ENCODE measurements around the gene ERCC4. TPM values are rescaled to one million over a fixed set of nuclear protein-coding genes. Genes with fewer than 3 reads are reported as not detected.

The ERCC4 gene
- polyA plus RNA-seq, 1 of the 3 experiments (the other 2 are of a cell fraction) = 1.8 TPM

- Histone ChIP-seq H3K36me3 (replicated peaks in 1 of 2; ENCODE audit: control insufficient read depth in 1 of 2, insufficient read depth in 2 of 2, low read length in 1 of 2) (no peaks in the 10 kb centered on the region), H3K79me2 (ENCODE audit: insufficient read depth) (no peaks in the 10 kb centered on the region), H3K4me3 (ENCODE audit: low read depth in 2 of 2, low read length in 1 of 2) (no peak overlapping the region), H2AFZ (ENCODE audit: low read depth) (no peak overlapping the region), H3F3A (replicated peaks; ENCODE audit: insufficient read depth) (no peaks in the 10 kb centered on the region), H3K27ac (ENCODE audit: low read depth in 2 of 2, low read length in 1 of 2) (no peak overlapping the region), H3K27me3 (ENCODE audit: insufficient read depth) (no peaks in the 10 kb centered on the region; the same call in 1 of the 2 replicates), H4K20me1 (ENCODE audit: insufficient read depth) (no peaks in the 10 kb centered on the region), H3K4me1 (ENCODE audit: control insufficient read depth in 1 of 2, insufficient read depth in 2 of 2, low read depth in 1 of 2, low read length in 1 of 2) (no peaks in the 10 kb centered on the region), H3K9me3 (no peaks in the 10 kb centered on the region), H3K4me2 (no peak overlapping the region), H3K9me2 (no peaks in the 10 kb centered on the region), H3K9ac (no peak overlapping the region)
- POLR2A ChIA-PET = no interaction called here
- DNase-seq = no peak
- CTCF ChIA-PET = interaction anchor here (1.0 to 2.8 kb wide), 2 partner anchors 24 to 654 kb away, joined by 3 to 10 read pairs; partner anchors contain the start of gene ERCC4
- WGBS (ENCODE audit: low lambda C conversion rate) = 4% methylated on average over 1 of the region's 1 CpG
- TF ChIP-seq SIN3A (IDR thresholded peaks at IDR 0.05; ENCODE audit: borderline replicate concordance, low read depth, low read length) (no peak), RCOR1 (IDR thresholded peaks at IDR 0.05; ENCODE audit: low read length) (no peak), NFIC (IDR thresholded peaks at IDR 0.05; ENCODE audit: borderline replicate concordance) (no peak), TEAD4 (IDR thresholded peaks at IDR 0.05; ENCODE audit: borderline replicate concordance, insufficient read depth) (no peak)
- TF ChIP-seq, protein P1, sequence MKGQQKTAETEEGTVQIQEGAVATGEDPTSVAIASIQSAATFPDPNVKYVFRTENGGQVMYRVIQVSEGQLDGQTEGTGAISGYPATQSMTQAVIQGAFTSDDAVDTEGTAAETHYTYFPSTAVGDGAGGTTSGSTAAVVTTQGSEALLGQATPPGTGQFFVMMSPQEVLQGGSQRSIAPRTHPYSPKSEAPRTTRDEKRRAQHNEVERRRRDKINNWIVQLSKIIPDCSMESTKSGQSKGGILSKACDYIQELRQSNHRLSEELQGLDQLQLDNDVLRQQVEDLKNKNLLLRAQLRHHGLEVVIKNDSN (IDR thresholded peaks at IDR 0.05; ENCODE audit: borderline replicate concordance, low read depth) = no peak
Measured at GRCh38 chr16:13895516-13895915, 24.4 kb upstream of the ERCC4 start.

GRCh38 chr16:13896543-13897182 lies 23.3 kb upstream of the ERCC4 start:
- Histone ChIP-seq H3K9ac (no peak overlapping the region), H3K4me3 (ENCODE audit: low read depth in 2 of 2, low read length in 1 of 2) (no peak overlapping the region), H3K9me2 (no peaks in the 10 kb centered on the region), H3K4me1 (ENCODE audit: control insufficient read depth in 1 of 2, insufficient read depth in 2 of 2, low read depth in 1 of 2, low read length in 1 of 2) (no peaks in the 10 kb centered on the region), H3K27me3 (ENCODE audit: insufficient read depth) (no peaks in the 10 kb centered on the region; the same call in 1 of the 2 replicates), H3K27ac (ENCODE audit: low read depth in 2 of 2, low read length in 1 of 2) (no peak overlapping the region), H3K79me2 (ENCODE audit: insufficient read depth) (no peaks in the 10 kb centered on the region), H2AFZ (ENCODE audit: low read depth) (no peak overlapping the region), H3K4me2 (no peak overlapping the region), H4K20me1 (ENCODE audit: insufficient read depth) (no peaks in the 10 kb centered on the region), H3K9me3 (no peaks in the 10 kb centered on the region), H3K36me3 (replicated peaks in 1 of 2; ENCODE audit: control insufficient read depth in 1 of 2, insufficient read depth in 2 of 2, low read length in 1 of 2) (no peaks in the 10 kb centered on the region), H3F3A (replicated peaks; ENCODE audit: insufficient read depth) (no peaks in the 10 kb centered on the region)
- ChIA-PET CTCF (interaction anchor here (1.0 to 2.8 kb wide), 2 partner anchors 23 to 653 kb away, joined by 3 to 10 read pairs; partner anchors contain the start of gene ERCC4), POLR2A (no interaction called here)
- 33% methylated on average over 4 of the region's 4 CpGs for WGBS (ENCODE audit: low lambda C conversion rate)
- TF ChIP-seq, protein P2, sequence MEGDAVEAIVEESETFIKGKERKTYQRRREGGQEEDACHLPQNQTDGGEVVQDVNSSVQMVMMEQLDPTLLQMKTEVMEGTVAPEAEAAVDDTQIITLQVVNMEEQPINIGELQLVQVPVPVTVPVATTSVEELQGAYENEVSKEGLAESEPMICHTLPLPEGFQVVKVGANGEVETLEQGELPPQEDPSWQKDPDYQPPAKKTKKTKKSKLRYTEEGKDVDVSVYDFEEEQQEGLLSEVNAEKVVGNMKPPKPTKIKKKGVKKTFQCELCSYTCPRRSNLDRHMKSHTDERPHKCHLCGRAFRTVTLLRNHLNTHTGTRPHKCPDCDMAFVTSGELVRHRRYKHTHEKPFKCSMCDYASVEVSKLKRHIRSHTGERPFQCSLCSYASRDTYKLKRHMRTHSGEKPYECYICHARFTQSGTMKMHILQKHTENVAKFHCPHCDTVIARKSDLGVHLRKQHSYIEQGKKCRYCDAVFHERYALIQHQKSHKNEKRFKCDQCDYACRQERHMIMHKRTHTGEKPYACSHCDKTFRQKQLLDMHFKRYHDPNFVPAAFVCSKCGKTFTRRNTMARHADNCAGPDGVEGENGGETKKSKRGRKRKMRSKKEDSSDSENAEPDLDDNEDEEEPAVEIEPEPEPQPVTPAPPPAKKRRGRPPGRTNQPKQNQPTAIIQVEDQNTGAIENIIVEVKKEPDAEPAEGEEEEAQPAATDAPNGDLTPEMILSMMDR (IDR thresholded peaks at IDR 0.05) = peak; percentile 41
- TF ChIP-seq YY1 (IDR thresholded peaks at IDR 0.05; ENCODE audit: low read depth) = no peak
- DNase-seq = no peak

GRCh38 chr16:13897806-13898205 lies 22.1 kb upstream of the ERCC4 start:
- Histone ChIP-seq H3K4me2 (no peak overlapping the region), H3K9ac (no peak overlapping the region), H3K27ac (ENCODE audit: low read depth in 2 of 2, low read length in 1 of 2) (no peak overlapping the region), H3K36me3 (replicated peaks in 1 of 2; ENCODE audit: control insufficient read depth in 1 of 2, insufficient read depth in 2 of 2, low read length in 1 of 2) (no peaks in the 10 kb centered on the region), H2AFZ (ENCODE audit: low read depth) (no peak overlapping the region), H3K9me3 (no peaks in the 10 kb centered on the region), H3K27me3 (ENCODE audit: insufficient read depth) (no peaks in the 10 kb centered on the region; the same call in 1 of the 2 replicates), H3K79me2 (ENCODE audit: insufficient read depth) (no peaks in the 10 kb centered on the region), H3K4me1 (ENCODE audit: control insufficient read depth in 1 of 2, insufficient read depth in 2 of 2, low read depth in 1 of 2, low read length in 1 of 2) (no peaks in the 10 kb centered on the region), H3K9me2 (no peaks in the 10 kb centered on the region), H4K20me1 (ENCODE audit: insufficient read depth) (no peaks in the 10 kb centered on the region), H3F3A (replicated peaks; ENCODE audit: insufficient read depth) (no peaks in the 10 kb centered on the region), H3K4me3 (ENCODE audit: low read depth in 2 of 2, low read length in 1 of 2) (no peak overlapping the region)
- TF ChIP-seq GABPA (IDR thresholded peaks at IDR 0.05; ENCODE audit: low read depth) = no peak
- TF ChIP-seq FOSL2 (IDR thresholded peaks at IDR 0.05; ENCODE audit: borderline replicate concordance, low read depth) = no peak
- TF ChIP-seq MAX (IDR thresholded peaks at IDR 0.05; ENCODE audit: low read depth) = no peak
- TF ChIP-seq, protein P2 (IDR thresholded peaks at IDR 0.05) = no peak
- TF ChIP-seq TEAD4 (IDR thresholded peaks at IDR 0.05; ENCODE audit: borderline replicate concordance, insufficient read depth) = no peak
- 4% methylated on average over 2 of the region's 2 CpGs for WGBS (ENCODE audit: low lambda C conversion rate)
- POLR2A ChIA-PET = no interaction called here
- DNase-seq = no peak
- CTCF ChIA-PET = interaction anchor here (1.0 to 1.3 kb wide), 2 partner anchors 9 to 19 kb away, joined by 3 to 4 read pairs; no protein-coding TSS in a partner anchor

All from SK-N-SH (cell line).